Endothelial cell of umbilical vein (primary cell): ENCODE measurements around the gene KASH5. TPM values are rescaled to one million over a fixed set of nuclear protein-coding genes. Genes with fewer than 3 reads are reported as not detected.

Source experiments
- BruUV-seq: library from RNA; stranded (reverse); fragments of 400-500 nt; replicated peaks from 2 replicates; lab custom pipeline; 2021; lab: Mats Ljungman, UMichigan
- CTCF ChIA-PET: fragments of 300-600, 350-600 bp; sonication (Branson Sonifier 250); formaldehyde crosslinking; loops from one replicate; lab custom pipeline; 2021; ENCODE audit warnings: antibody characterized with exemption, inconsistent platforms; lab: Charles Lee
- POLR2A ChIA-PET: fragments of 300-600, 350-600 bp; sonication (Branson Sonifier 250); formaldehyde crosslinking; loops from one replicate; lab custom pipeline; 2021; ENCODE audit warnings: antibody characterized with exemption, inconsistent platforms; lab: Charles Lee
- DNase-seq: peaks from one replicate; pipeline ENCODE4 v3.0.0-alpha.2; 2011; ENCODE audit warnings: low read depth, low spot score
- FAIRE-seq: peaks from 2 replicates; lab custom pipeline; 2011; peaks lifted over from hg19 to GRCh38; lab: Jason Lieb, UNC
- H2AFZ ChIP-seq: 2 replicates; pipeline ENCODE4 v1.6.0; 2012; ENCODE audit warnings: low read depth, low read length, control low read depth, inconsistent platforms
- H3K27ac ChIP-seq: 2 replicates; pipeline ENCODE4 v1.5.1; 2011; ENCODE audit warnings: low read depth, mild to moderate bottlenecking, control low read depth, low read length, moderate library complexity; ENCODE audit not compliant: insufficient read depth
- H3K27me3 ChIP-seq, 2 experiments: 2 replicates each; pipeline versions ENCODE4 v1.6.0 to v1.6.1; 2011; ENCODE audit warnings: low read length in 2 of 2, mixed read lengths in 1 of 2; ENCODE audit not compliant: control insufficient read depth in 2 of 2, insufficient read depth in 2 of 2
- H3K36me3 ChIP-seq, 2 experiments: 2 replicates in 1 of 2; 3 replicates in 1 of 2; pipeline ENCODE4 v1.5.1; 2011; ENCODE audit warnings: low read length in 2 of 2, mild to moderate bottlenecking in 1 of 2, moderate library complexity in 1 of 2; ENCODE audit not compliant: control insufficient read depth in 2 of 2, insufficient read depth in 2 of 2; ENCODE audit errors: extremely low read depth in 1 of 2
- H3K4me1 ChIP-seq: 3 replicates; pipeline ENCODE4 v1.5.1; 2011; ENCODE audit warnings: mild to moderate bottlenecking, low read length; ENCODE audit not compliant: control insufficient read depth, insufficient read depth; ENCODE audit errors: extremely low read depth
- H3K4me2 ChIP-seq: 2 replicates; pipeline ENCODE4 v1.6.1; 2011; ENCODE audit warnings: low read length, control low read depth, mixed read lengths; ENCODE audit not compliant: insufficient read depth
- H3K4me3 ChIP-seq, 3 experiments: fragments of 200-600 bp in 1 of 3; sonication (generic), shearing (Covaris generic) in 1 of 3; replicated peaks in 1 of 3; 2 replicates each; pipeline ENCODE4 v1.5.1; 2011 to 2016; ENCODE audit warnings: control low read depth in 3 of 3, low read length in 3 of 3, mild to moderate bottlenecking in 2 of 3, inconsistent platforms in 1 of 3, low read depth in 1 of 3, moderate library complexity in 1 of 3; ENCODE audit not compliant: insufficient read depth in 1 of 3
- H3K79me2 ChIP-seq: 2 replicates; pipeline ENCODE4 v1.6.0; 2012; ENCODE audit warnings: low read length, inconsistent platforms; ENCODE audit not compliant: control insufficient read depth, insufficient read depth
- H3K9ac ChIP-seq: replicated peaks from 2 replicates; pipeline ENCODE3; 2011; ENCODE audit warnings: low read length, control low read depth; ENCODE audit not compliant: insufficient read depth; ENCODE audit errors: extremely low read depth
- H3K9me1 ChIP-seq: replicated peaks from 3 replicates; pipeline ENCODE4 v1.6.0; 2011; ENCODE audit warnings: mild to moderate bottlenecking, low read length; ENCODE audit not compliant: control insufficient read depth, insufficient read depth; ENCODE audit errors: extremely low read depth
- H3K9me3 ChIP-seq: replicated peaks from 2 replicates; pipeline ENCODE4 v1.5.1; 2012; ENCODE audit warnings: low read length, inconsistent platforms; ENCODE audit not compliant: control insufficient read depth, insufficient read depth
- H4K20me1 ChIP-seq: replicated peaks from 2 replicates; pipeline ENCODE3; 2011; ENCODE audit warnings: mild to moderate bottlenecking, low read length; ENCODE audit not compliant: control insufficient read depth, insufficient read depth; ENCODE audit errors: extremely low read depth
- FOS ChIP-seq: IDR thresholded peaks from 2 replicates; pipeline ENCODE4 v1.6.1; 2011; ENCODE audit warnings: mild to moderate bottlenecking, low read length, moderate library complexity, borderline replicate concordance; ENCODE audit not compliant: insufficient read depth
- GATA2 ChIP-seq: IDR thresholded peaks from 2 replicates; pipeline ENCODE4 v1.7.0; 2011; ENCODE audit warnings: low read depth, mild to moderate bottlenecking, moderate library complexity, mixed read lengths, low read length; ENCODE audit not compliant: insufficient read length, insufficient read depth
- JUN ChIP-seq: IDR thresholded peaks from 2 replicates; pipeline ENCODE4 v1.6.1; 2011; ENCODE audit warnings: borderline replicate concordance, low read depth; ENCODE audit not compliant: insufficient read length, insufficient read depth
- MYC ChIP-seq: IDR thresholded peaks from one replicate; pipeline ENCODE4 v1.6.1; 2011; ENCODE audit warnings: mild to moderate bottlenecking, low read depth, low read length
- POLR2A ChIP-seq: IDR thresholded peaks from 2 replicates; pipeline ENCODE4 v1.6.1; 2012; ENCODE audit warnings: low read depth, mild to moderate bottlenecking, control low read depth, low read length
- POLR2AphosphoS5 ChIP-seq: IDR thresholded peaks from 2 replicates; pipeline ENCODE4 v1.6.1; 2012; ENCODE audit warnings: low read depth, mild to moderate bottlenecking, control low read depth, low read length, moderate library complexity; ENCODE audit not compliant: insufficient read depth
- dilution Hi-C: fragments of 300-500 bp; cut with MboI; formaldehyde crosslinking; loops from one replicate; pipeline ENCODE4 v1.15.0; 2019; ENCODE audit warnings: low sequenced_read_pairs; ENCODE audit not compliant: extremely low pct_ligation_motif_present
- intact Hi-C: fragments of 100-400 bp; cut with micrococcal nuclease; formaldehyde crosslinking; loops from one replicate; pipeline ENCODE4 v1.10.0; 2022
- polyA plus RNA-seq, 4 experiments: library from polyadenylated mRNA; depleted of rRNA in 3 of 4; stranded (reverse) in 3 of 4; unstranded in 1 of 4; fragments of >200 nt; gene quantifications; 2 replicates each; pipeline versions ENCODE4 v1.2.1 to v1.2.3, GENCODE V29; 2011 to 2012; ENCODE audit warnings: missing spikeins in 1 of 4
- total RNA-seq: library from RNA; stranded (reverse); gene quantifications from 2 replicates; pipeline ENCODE4 v1.2.3, GENCODE V29; 2021
- TF ChIP-seq, protein P1 (sequence below): IDR thresholded peaks from 2 replicates; pipeline ENCODE4 v1.6.1; 2011; ENCODE audit not compliant: insufficient read depth, insufficient read length

The KASH5 gene
- total and polyA plus RNA-seq, 2 donors (not counting 3 experiments of a cell fraction or from before 2014, with no cell fraction given): 0.03 TPM; not detected in 1

DNA sequence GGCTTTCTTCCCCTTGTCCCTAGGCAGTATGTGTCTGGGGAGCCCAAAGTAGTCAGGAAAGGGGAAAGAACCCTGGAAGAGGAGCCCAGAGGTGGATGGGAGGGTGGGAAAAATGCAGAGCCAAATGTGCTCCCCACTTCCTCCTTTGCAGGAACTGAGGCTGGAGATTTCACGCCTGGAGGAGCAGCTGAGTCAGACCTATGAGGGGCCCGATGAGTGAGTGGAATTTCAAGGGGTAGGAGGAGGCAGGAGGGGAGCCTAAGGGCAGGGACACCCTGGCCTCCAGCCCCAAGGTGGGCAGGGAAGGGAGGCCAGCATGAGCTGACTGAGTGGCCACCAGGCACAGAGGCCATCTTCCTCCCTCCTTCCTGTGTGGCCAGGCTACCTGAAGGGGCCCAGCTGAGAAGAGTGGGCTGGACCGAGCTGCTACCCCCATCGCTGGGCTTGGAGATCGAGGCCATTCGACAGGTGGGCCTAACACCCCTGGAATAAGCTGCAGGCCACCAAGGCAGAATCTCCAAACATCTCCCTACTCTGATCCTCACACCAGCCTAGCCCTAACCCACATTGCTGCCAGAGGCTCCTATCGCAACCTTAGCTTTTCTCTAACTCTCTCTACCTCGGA is 20.9 kb downstream of the KASH5 start:
- intact Hi-C loops: no loop called here
- Histone ChIP-seq H3K4me2 (no peak overlapping the region), H3K9ac (no peak overlapping the region), H3K9me3 (no peaks in the 10 kb centered on the region), H3K79me2 (no peaks in the 10 kb centered on the region), H3K9me1 (no peaks in the 10 kb centered on the region), H3K27ac (no peak overlapping the region), H4K20me1 (no peaks in the 10 kb centered on the region), H3K4me1 (no peaks in the 10 kb centered on the region), H2AFZ (no peak overlapping the region), H3K36me3 (no peaks in the 10 kb centered on the region), H3K27me3 (no peaks in the 10 kb centered on the region), H3K4me3 (no peak overlapping the region)
- no TSS peak for BruUV-seq
- FAIRE-seq (no peak), DNase-seq (no peak)
- dilution Hi-C loops: no loop called here
- TF ChIP-seq POLR2AphosphoS5 (no peak), FOS (no peak), JUN (no peak), POLR2A (no peak), GATA2 (no peak), MYC (no peak)
- TF ChIP-seq, protein P1, sequence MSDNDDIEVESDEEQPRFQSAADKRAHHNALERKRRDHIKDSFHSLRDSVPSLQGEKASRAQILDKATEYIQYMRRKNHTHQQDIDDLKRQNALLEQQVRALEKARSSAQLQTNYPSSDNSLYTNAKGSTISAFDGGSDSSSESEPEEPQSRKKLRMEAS: no peak
- POLR2A ChIA-PET: no interaction called here
- CTCF ChIA-PET: interaction anchor here (0.9 kb wide), 1 partner anchor 17 kb away, joined by 3 read pairs; no protein-coding TSS in a partner anchor
